ENCODE results near the gene ERMAP.
A peak's percentile ranks its signal among the peaks of the same experiment; 100 is the strongest.

The ERMAP gene

DNA sequence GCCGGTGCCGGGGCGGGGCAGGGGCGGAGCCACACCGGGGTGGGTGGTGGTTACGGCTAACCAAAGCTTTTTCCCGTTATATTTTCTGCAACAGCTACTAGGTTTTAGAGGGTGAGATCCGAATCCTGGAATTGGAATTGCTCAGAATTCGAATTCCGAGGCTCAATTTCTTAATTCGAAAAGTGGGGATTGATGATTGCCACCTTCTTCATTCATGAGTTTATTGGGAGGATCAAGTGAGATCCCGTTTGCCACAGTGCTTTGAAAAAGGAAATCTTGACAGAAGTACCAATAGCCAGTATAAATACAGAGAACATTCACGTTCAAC is 482 bp downstream of the ERMAP start:
- ChIA-PET CTCF (no interaction called here), POLR2A (interaction anchor here (0.5 to 2.9 kb wide), 6 partner anchors 23 to 135 kb away, joined by 3 to 26 read pairs (median 4); partner anchors contain the start of genes C1orf50, P3H1, YBX1 and ZNF691)
- TF ChIP-seq L3MBTL2 (conservative IDR thresholded peaks at IDR 0.05): no peak
- TF ChIP-seq SUZ12 (IDR thresholded peaks at IDR 0.05): no peak
- TF ChIP-seq HDGF (IDR thresholded peaks at IDR 0.05; ENCODE audit: borderline replicate concordance): no peak
- TF ChIP-seq CTBP1 (IDR thresholded peaks at IDR 0.05; ENCODE audit: borderline replicate concordance): no peak
- TF ChIP-seq ZNF384 (IDR thresholded peaks at IDR 0.05): no peak
- no peak for TF ChIP-seq ELF4 (IDR thresholded peaks at IDR 0.05)
- TF ChIP-seq FOXM1 (IDR thresholded peaks at IDR 0.05; ENCODE audit: borderline replicate concordance): no peak
- no peak for TF ChIP-seq FOXK2 (IDR thresholded peaks at IDR 0.05)
- TF ChIP-seq SP1 (IDR thresholded peaks at IDR 0.05): no peak
- TF ChIP-seq ARNT (IDR thresholded peaks at IDR 0.05): no peak
- no peak for TF ChIP-seq NFRKB (IDR thresholded peaks at IDR 0.05)
- no peak for TF ChIP-seq FOXA1 (IDR thresholded peaks at IDR 0.05)
- TF ChIP-seq LEF1 (IDR thresholded peaks at IDR 0.05; ENCODE audit: borderline replicate concordance): no peak
- no peak for TF ChIP-seq TARDBP (IDR thresholded peaks at IDR 0.05)
- TF ChIP-seq BHLHE40 (IDR thresholded peaks at IDR 0.05; ENCODE audit: borderline replicate concordance): no peak
- TF ChIP-seq, protein P1, sequence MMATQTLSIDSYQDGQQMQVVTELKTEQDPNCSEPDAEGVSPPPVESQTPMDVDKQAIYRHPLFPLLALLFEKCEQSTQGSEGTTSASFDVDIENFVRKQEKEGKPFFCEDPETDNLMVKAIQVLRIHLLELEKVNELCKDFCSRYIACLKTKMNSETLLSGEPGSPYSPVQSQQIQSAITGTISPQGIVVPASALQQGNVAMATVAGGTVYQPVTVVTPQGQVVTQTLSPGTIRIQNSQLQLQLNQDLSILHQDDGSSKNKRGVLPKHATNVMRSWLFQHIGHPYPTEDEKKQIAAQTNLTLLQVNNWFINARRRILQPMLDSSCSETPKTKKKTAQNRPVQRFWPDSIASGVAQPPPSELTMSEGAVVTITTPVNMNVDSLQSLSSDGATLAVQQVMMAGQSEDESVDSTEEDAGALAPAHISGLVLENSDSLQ (IDR thresholded peaks at IDR 0.05): no peak
- no peak for DNase-seq (ENCODE audit: extremely low spot score)

DNA sequence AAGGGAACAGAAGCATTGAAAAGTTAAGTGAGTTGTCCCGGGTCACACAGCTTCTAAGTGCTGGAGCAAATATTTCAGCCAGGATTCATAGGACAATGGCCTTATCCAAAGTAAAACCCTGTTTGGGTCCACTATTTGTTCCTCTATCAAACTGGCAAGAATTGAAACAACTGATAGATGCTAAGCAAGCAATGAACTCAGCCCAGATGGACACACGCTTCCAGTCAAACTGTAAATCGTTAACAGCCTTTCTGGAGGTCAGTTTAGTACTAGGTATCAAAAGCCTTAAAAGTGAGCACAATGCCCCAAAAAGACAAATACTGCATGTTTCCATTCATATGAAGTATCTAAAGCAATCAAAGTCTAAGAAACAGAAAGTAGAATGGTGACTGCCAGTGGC is 1.1 kb downstream of the ERMAP start:
- POLR2A ChIA-PET: interaction anchor here (0.5 to 2.9 kb wide), 5 partner anchors 24 to 106 kb away, joined by 3 to 26 read pairs (median 3); partner anchors contain the start of genes C1orf50, P3H1 and ZNF691
- CTCF ChIA-PET: no interaction called here
- no peak for TF ChIP-seq ZNF384 (IDR thresholded peaks at IDR 0.05)
- no peak for TF ChIP-seq TARDBP (IDR thresholded peaks at IDR 0.05)
- TF ChIP-seq NFRKB (IDR thresholded peaks at IDR 0.05): no peak
- no peak for TF ChIP-seq SP1 (IDR thresholded peaks at IDR 0.05)
- no peak for TF ChIP-seq ARNT (IDR thresholded peaks at IDR 0.05)
- no peak for TF ChIP-seq L3MBTL2 (conservative IDR thresholded peaks at IDR 0.05)
- TF ChIP-seq ELF4 (IDR thresholded peaks at IDR 0.05): no peak
- no peak for TF ChIP-seq BHLHE40 (IDR thresholded peaks at IDR 0.05; ENCODE audit: borderline replicate concordance)
- TF ChIP-seq, protein P1 (IDR thresholded peaks at IDR 0.05): no peak
- DNase-seq (ENCODE audit: extremely low spot score): no peak

DNA sequence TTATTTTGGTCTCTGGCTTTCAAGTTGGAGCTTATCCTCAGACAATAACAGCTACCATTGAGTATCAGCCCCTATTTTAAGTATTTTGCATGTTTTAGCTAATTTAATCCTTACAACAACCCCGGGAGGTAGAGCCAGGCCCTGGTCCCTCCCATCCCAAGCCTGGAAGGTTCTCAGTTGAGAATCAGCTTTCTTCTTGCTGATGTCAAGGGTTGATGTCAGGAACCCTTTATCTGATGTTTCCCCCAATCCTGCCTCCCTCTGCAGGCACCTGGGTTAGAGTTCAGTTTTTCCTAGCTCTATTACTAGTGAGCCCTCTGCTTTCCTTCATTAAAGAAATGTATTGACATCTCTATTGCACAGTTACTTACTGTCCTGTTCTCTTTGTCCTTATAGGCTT is 3.9 kb downstream of the ERMAP start:
- ChIA-PET POLR2A (interaction anchor here (1.0 to 7.3 kb wide), 4 partner anchors 8 to 54 kb away, joined by 3 to 75 read pairs (median 7); partner anchors contain the start of genes C1orf50, P3H1 and ZNF691), CTCF (interaction anchor here (0.6 kb wide), 2 partner anchors 53 to 1024 kb away, joined by 3 to 4 read pairs; no protein-coding TSS in a partner anchor)
- DNase-seq (ENCODE audit: extremely low spot score): no peak
- TF ChIP-seq FOXA1 (IDR thresholded peaks at IDR 0.05): no peak
- no peak for TF ChIP-seq L3MBTL2 (conservative IDR thresholded peaks at IDR 0.05)
- TF ChIP-seq SUZ12 (IDR thresholded peaks at IDR 0.05): no peak
- no peak for TF ChIP-seq BHLHE40 (IDR thresholded peaks at IDR 0.05; ENCODE audit: borderline replicate concordance)
- TF ChIP-seq TARDBP (IDR thresholded peaks at IDR 0.05): no peak
- no peak for TF ChIP-seq FOXK2 (IDR thresholded peaks at IDR 0.05)
- no peak for TF ChIP-seq CTBP1 (IDR thresholded peaks at IDR 0.05; ENCODE audit: borderline replicate concordance)
- no peak for TF ChIP-seq FOXM1 (IDR thresholded peaks at IDR 0.05; ENCODE audit: borderline replicate concordance)
- no peak for TF ChIP-seq SP1 (IDR thresholded peaks at IDR 0.05)
- TF ChIP-seq NFRKB (IDR thresholded peaks at IDR 0.05): no peak
- TF ChIP-seq ARNT (IDR thresholded peaks at IDR 0.05): no peak
- TF ChIP-seq ZNF384 (IDR thresholded peaks at IDR 0.05): no peak
- no peak for TF ChIP-seq ELF4 (IDR thresholded peaks at IDR 0.05)
- TF ChIP-seq, protein P1 (IDR thresholded peaks at IDR 0.05): no peak
- no peak for TF ChIP-seq HDGF (IDR thresholded peaks at IDR 0.05; ENCODE audit: borderline replicate concordance)

DNA sequence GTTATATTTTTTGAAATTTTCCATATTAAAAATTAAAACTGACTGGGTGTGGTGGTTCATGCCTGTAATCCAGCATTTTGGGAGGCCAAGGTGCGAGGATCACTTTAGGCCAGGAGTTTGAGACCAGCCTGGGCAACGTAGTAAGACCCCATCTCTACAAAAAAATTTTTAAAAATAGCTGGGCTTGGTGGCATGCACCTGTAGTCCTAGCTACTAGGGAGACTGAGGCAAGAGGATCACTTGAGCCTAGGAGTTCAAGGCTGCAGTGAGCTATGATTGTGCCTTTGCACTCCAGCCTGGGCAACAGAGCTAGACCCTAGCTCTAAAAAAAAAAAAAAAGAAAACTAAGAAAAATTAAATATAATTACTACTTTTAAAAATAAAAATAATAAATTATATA is 4.8 kb downstream of the ERMAP start:
- POLR2A ChIA-PET: interaction anchor here (1.3 to 7.3 kb wide), 3 partner anchors 14 to 55 kb away, joined by 4 to 75 read pairs (median 10); partner anchors contain the start of genes C1orf50, P3H1 and ZNF691

DNA sequence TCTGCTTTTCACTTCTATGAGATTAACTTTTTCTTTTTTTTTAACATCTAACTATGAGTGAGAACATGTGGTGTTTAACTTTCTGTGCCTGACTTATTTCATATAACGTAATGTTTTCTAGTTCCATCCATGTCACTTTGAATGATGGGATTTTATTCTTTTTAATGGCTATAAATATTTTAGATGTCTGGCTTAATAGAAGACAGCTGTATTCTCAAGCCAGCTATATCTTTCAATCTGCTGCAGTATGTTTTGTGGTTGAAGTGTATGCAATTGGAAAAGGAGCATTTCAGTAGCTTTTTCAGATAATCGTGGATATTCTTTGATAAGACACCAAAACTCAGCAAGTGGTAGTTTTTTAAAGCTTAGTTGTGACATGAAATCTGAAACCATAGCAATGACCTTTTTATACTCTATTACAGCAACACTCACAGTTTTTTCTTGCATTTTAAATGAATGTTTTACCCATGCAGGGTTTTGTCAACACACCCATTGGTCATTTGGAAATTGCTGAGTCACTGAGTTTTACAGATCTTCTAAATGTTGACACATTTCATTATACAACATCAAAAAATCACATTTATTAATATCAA is 6.0 kb downstream of the ERMAP start:
- ChIA-PET POLR2A (interaction anchor here (0.8 to 7.3 kb wide), 3 partner anchors 23 to 57 kb away, joined by 4 to 75 read pairs (median 6); partner anchors contain the start of genes C1orf50, P3H1 and ZNF691), CTCF (interaction anchor here (0.7 kb wide), 1 partner anchor 1068 kb away, joined by 3 read pairs; no protein-coding TSS in a partner anchor)
- no peak for TF ChIP-seq SUZ12 (IDR thresholded peaks at IDR 0.05)
- no peak for TF ChIP-seq FOXM1 (IDR thresholded peaks at IDR 0.05; ENCODE audit: borderline replicate concordance)
- TF ChIP-seq L3MBTL2 (conservative IDR thresholded peaks at IDR 0.05): no peak
- TF ChIP-seq, protein P1 (IDR thresholded peaks at IDR 0.05): peak; percentile 64
- TF ChIP-seq HDGF (IDR thresholded peaks at IDR 0.05; ENCODE audit: borderline replicate concordance): no peak
- no peak for DNase-seq (ENCODE audit: extremely low spot score)

More for the DNA sequence above, 4.8 kb downstream of the ERMAP start:
- CTCF ChIA-PET: interaction anchor here (0.6 kb wide), 1 partner anchor 1024 kb away, joined by 3 read pairs; no protein-coding TSS in a partner anchor
- no peak for DNase-seq (ENCODE audit: extremely low spot score)
- no peak for TF ChIP-seq HDGF (IDR thresholded peaks at IDR 0.05; ENCODE audit: borderline replicate concordance)
- TF ChIP-seq FOXM1 (IDR thresholded peaks at IDR 0.05; ENCODE audit: borderline replicate concordance): no peak
- no peak for TF ChIP-seq ZNF384 (IDR thresholded peaks at IDR 0.05)
